AG08396 (cell line): ENCODE measurements around the gene GPR132.
"Not testable (repeated sequence)": the region's sequence is repeated elsewhere in the genome, so short reads cannot be mapped to it uniquely, and the experiment has no call there.

Experiments used
- DNase-seq: peaks from one replicate; pipeline ENCODE4 v3.0.0; 2012; ENCODE audit warnings: low spot score, mixed read lengths

Gene GPR132

GRCh38 chr14:105075379-105076295, 10.4 kb upstream of the GPR132 start:
- DNase-seq: peak; percentile 84

DNA sequence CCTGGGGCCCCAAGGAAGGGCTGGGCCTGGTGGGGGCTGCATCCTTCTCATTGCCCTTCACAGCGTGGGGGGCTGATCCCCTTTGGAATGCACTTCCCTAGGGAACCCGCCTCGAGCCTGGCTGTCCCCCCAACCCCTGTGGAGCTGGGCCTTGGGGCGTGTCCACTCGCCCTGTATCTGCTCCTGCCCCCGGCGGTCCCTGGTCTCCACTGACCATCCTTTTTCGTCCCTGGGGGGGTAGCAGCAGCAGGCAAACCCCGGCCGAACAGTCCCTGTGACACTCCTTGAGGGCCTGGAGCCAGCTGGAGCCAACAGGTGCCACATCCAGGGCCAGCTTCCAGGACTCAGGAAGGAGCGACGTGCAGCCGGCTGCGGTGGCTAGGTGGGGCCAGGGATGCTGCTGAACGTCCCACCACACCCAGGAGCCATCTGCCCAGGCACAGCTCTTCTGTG, 9.4 kb upstream of the GPR132 start:
- no peak for DNase-seq

DNA sequence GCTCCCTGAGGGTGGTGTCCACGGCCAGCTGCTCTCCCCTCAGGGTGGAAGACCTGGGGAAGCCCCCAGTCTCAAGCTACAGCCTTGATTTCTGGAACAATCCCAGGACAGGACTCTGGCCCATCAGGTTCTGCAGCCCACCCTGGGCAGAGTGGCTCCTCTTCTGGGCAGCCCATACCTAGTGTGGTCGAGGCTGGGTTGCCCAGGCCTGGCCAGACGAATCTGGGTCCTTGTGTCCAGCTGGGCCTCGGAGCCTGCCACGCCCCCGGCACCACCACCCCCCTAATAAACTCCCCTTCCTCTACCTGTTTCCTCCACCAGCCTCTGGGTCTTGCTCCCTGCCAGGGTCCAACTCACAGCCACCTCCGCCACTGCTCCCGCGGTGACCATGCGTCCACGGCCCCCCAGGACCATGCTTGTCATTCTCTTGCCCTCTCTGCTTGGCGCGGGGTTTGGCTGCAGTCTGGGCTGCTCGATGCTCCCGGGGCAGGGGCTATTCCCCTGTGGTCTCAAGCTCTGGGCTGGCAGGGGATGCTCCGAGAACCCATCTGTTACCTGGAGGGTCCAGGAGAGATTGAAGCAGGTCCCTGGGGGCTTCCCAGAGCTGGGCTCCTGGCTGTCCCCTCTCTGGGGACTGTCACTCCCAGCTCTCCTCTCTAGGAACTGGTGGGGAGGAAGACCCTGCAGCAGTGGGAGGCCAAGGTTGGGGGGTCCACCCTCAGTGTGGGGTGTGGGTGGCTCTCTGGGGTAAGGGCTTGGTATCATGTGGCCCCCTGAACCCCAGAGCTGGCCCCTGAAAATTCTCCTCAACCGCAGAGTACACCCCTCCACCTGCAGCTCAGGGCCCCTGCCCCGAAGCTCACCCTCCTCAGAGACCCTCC, 8.7 kb upstream of the GPR132 start:
- DNase-seq: no peak

DNA sequence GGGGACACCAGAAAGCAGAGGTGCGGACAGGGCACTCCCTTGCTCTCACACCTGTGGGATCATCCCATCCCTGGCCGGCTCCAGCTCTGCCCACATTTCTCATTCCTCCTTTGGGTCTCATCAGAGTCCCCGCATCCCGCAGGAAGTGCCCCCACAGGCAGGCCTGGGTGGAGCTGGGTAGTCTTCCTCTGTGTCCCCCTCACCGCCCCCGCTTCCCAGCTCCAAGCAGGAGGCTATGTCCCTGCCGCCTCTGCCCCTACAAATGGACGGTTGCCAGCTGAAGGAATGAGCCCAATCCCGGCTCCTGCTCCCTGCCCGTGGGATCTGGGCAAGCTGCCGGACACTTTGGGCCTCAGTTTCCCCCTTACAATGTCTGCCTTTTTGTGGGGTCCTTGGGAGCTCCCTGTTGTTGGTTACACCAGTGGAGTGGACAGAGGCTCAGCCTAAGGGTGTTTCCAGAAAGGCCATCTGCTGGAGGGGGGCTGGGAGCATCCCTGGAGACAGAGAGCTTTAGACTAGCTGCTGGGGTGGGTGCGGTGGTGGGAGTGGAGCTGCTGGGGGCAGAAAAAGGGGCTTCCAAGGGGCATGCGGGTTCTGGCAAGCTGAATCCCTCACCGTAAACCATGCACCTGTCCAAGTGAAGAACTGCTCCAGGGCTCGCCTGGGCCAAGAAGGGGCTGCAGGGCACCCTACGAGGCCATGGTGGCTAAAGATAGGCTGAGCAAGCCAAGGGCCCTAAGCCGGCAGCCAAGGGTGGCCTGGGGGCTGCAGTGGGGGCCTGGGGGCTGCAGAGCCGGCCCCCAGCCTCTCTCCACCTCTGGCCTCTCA, 7.9 kb upstream of the GPR132 start:
- no peak for DNase-seq

GRCh38 chr14:105072381-105072861, 7.2 kb upstream of the GPR132 start:
- no peak for DNase-seq

DNA sequence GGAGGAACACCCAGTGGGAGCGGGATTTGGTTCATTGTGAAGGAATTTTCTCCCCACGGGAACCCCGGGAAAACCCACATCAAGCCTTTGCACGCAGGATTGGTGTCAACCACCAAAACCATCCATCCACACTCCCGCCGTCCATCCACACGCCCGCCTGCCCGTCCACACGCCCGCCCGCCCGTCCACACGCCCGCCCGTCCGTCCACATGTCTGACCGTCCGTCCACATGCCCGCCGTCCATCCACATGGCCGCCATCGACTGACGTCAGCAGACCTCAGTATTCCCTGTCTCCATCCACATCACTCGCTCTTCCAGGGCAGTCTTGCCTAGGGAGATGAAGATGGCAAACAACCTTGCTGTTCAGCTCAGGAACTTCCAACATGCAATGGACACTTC, 6.7 kb upstream of the GPR132 start:
- no peak for DNase-seq

DNA sequence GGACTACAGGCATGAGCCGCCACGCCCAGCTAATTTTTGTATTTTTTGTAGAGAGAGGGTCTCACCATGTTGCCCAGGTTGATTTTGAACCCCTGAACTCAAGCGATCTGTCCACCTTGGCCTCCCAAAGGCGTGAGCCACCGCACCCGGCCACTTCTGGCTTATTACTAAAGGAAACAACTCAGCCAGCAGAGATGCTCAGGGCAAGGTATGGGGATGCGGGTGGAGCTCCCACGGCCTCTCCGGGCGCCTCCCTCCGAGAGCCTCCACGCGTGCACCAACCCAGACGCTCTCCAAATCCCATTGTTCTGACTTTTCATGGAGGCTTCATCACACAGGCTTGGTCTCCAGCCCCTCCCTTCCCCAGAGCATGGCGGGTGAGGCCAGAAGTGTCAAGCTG, 6.1 kb upstream of the GPR132 start:
- DNase-seq: no peak

DNA sequence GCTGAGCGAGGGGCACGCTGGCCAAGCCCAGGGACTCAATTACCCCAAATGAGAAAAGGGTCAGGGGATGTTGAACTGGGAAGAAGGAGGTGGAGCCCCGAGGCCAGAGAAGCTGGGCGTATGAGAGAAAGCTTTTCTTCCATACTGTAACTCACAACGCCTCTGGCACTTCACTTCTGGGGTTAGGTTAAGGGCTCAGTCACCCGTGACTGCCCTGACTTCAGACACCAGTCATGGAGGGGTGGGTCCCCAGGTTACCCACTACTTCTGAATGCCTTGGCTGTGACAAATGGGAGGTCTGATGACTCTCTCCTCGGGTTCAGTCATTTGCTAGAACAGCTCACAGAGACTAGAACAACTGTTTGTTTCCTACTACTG, 5.5 kb upstream of the GPR132 start:
- DNase-seq: no peak

- DNase-seq: peak; percentile 55
Measured at GRCh38 chr14:105069871-105070759, 4.9 kb upstream of the GPR132 start.

DNA sequence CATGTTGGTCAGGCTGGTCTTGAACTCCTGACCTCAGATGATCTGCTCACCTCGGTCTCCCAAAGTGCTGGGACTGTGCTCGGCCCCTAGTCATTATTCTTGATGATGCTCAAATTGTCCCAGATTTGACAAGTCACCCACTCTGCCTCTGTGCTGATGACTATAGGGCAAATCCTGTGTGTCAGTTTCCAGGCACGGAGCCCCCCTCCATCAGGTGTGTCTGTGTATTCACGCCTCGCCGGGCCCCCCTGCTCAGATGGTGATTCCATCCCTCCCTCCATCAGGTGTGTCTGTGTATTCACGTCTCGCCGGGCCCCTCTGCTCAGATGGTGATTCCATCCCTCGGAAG, 4.3 kb upstream of the GPR132 start:
- DNase-seq: no peak

GRCh38 chr14:105068818-105069217, 3.6 kb upstream of the GPR132 start:
- DNase-seq: no peak

DNA sequence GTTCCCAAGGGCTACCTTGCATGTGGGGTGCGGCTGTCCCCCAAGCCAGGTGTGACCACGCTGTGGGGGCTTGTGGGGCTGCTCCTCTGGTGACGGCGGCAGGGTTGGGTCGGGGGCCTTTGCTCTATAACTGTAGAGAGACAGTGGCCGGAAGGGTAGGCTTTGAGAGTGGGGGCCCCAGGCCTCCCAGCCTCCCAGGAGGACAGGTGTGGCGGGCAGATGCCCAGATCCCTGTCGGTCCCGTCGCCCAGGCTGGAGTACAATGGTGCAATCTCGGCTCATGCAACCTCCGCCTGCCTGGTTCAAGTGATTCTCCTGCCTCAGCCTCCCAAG, 2.7 kb upstream of the GPR132 start:
- DNase-seq: no peak

GRCh38 chr14:105067140-105067968, 2.1 kb upstream of the GPR132 start:
- DNase-seq: peak; percentile 63

GRCh38 chr14:105066240-105067071, 1.2 kb upstream of the GPR132 start:
- no peak for DNase-seq

GRCh38 chr14:105064721-105065143, 498 bp downstream of the GPR132 start:
- peak; percentile 78 for DNase-seq

- no peak for DNase-seq
Measured at GRCh38 chr14:105064001-105064400, 1.2 kb downstream of the GPR132 start.

GRCh38 chr14:105063506-105063905, 1.7 kb downstream of the GPR132 start:
- not testable (repeated sequence) for DNase-seq

DNA sequence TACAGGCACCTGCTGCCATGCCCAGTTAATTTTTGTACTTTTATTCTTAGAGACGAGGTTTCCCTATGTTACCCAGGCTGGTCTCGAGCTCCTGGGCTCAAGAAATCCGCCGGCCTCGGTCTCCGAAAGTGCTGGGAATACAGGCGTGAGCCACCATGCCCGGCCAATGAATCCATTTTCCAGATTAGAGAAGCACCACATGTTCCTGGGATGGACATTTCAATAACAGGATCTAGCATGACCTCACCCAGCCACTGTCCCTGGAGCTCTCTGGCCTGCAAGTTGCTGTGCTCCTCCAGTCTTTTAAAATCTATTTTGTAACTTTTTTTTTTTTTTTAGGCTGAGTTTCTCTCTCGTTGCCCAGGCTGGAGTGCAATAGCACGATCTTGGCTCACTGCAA, 2.2 kb downstream of the GPR132 start:
- no peak for DNase-seq

DNA sequence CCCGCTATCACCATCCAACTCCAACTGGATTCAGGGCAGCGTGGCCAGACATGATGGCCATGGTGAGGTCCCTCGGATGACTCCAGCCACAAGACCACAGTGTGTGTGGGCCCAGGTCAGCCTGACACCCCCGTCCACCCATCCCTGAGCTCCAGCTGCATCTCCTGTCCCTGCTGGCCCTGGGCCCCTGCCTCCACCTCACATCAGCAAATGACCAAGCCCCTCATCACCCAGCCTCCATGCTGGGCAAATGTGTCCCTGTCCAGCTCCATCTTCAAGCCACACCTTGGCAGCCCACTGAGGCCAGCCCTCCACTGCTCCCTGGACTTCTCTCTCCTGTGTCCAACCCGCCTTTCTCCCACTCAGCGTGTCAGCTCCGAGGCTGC, 3.2 kb downstream of the GPR132 start:
- DNase-seq: no peak
